Measurements from ENCODE around the gene TLE6.

TLE6 gene

DNA sequence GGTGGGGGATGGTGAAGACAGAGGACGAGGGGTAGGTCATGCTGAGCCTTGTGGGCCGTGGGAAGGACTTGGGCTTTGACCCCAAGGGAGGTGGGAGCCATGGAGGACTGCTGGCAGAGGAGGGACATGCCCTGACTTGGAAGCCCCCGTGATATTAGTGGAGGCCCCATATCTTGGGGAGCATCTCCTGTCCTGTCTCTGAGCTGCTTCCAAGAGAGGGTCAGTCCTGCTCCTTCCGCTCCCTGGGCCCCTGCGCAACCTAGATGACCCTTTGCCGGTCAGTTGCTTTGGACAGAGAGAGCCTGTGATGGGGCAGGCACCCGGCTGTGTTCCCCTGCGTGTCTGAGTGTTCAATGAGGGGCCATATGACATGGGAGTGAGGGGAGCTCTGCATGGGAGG lies 5.2 kb downstream of the TLE6 start:
- TF ChIP-seq, protein P1, sequence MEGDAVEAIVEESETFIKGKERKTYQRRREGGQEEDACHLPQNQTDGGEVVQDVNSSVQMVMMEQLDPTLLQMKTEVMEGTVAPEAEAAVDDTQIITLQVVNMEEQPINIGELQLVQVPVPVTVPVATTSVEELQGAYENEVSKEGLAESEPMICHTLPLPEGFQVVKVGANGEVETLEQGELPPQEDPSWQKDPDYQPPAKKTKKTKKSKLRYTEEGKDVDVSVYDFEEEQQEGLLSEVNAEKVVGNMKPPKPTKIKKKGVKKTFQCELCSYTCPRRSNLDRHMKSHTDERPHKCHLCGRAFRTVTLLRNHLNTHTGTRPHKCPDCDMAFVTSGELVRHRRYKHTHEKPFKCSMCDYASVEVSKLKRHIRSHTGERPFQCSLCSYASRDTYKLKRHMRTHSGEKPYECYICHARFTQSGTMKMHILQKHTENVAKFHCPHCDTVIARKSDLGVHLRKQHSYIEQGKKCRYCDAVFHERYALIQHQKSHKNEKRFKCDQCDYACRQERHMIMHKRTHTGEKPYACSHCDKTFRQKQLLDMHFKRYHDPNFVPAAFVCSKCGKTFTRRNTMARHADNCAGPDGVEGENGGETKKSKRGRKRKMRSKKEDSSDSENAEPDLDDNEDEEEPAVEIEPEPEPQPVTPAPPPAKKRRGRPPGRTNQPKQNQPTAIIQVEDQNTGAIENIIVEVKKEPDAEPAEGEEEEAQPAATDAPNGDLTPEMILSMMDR (IDR thresholded peaks at IDR 0.05; ENCODE audit: low read depth, low read length, missing control alignments) = no peak
- no peak overlapping the region for H3K4me3 ChIP-seq (ENCODE audit: low read depth, low read length)
- DNase-seq (ENCODE audit: low read depth) = no peak

DNA sequence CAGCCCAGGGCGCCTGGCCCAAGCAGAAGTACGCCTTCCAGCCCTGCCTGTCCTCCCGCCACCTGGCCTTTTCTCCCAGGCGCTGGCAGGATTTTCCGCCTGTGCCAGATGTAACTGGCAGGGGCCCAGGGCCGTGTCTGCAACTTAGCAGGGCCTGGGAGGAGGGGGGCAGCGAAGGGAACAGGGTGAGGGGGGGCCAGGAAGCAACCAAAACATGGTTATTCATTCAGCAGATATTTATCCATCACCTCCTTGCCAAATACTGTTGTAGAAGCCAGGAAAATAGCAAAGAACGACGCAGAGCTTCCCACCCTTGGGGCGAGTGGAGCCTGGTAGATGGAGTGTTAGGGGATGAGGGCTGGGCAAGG lies 5.6 kb downstream of the TLE6 start:
- TF ChIP-seq, protein P1 (IDR thresholded peaks at IDR 0.05; ENCODE audit: low read depth, low read length, missing control alignments) = no peak
- no peak overlapping the region for H3K4me3 ChIP-seq (ENCODE audit: low read depth, low read length)
- DNase-seq (ENCODE audit: low read depth) = no peak

DNA sequence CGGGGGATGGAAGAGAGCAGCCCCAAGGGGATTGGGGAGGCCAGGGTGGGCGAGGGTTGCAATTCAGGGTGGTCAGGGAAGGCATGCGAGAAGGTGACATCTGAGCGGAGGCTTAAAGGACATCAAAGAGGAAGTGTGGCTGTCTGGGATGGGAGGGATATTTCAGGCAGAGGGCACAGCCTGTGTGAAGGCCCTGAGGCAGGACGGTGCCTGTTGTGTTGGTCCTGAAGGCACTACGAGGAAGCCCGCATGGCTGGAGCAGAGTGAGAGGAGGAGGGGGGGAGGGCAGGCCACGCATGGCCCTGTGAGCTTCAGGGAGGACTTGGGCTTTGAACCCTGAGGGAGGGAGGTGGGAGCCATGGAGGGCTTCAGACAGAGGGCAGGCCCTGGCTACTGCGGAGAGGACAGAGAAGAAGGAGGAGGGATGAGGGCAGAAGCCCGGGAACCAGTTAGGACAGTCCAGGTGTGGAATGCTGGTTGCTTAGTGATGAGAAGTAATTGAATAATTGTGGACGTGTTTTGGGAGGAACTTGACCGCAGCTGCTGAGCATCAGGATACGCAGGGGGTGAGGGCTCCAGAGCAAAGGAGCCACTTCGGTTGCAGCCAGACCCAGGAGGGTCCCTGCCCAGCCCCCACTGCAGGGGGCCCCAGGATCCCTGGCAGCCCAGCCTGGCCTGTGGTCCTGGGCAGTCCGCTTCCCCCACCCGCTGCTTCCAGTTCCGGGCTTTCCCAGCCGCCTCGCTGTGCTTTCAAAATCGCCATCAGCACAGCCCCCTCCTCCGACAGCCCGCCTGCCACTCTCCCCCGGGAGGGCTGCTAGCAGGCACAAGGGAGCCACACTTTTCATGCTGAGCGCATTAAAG lies 6.2 kb downstream of the TLE6 start:
- DNase-seq (ENCODE audit: low read depth) = no peak
- TF ChIP-seq, protein P1 (IDR thresholded peaks at IDR 0.05; ENCODE audit: low read depth, low read length, missing control alignments) = no peak
- H3K4me3 ChIP-seq (ENCODE audit: low read depth, low read length) = no peak overlapping the region

DNA sequence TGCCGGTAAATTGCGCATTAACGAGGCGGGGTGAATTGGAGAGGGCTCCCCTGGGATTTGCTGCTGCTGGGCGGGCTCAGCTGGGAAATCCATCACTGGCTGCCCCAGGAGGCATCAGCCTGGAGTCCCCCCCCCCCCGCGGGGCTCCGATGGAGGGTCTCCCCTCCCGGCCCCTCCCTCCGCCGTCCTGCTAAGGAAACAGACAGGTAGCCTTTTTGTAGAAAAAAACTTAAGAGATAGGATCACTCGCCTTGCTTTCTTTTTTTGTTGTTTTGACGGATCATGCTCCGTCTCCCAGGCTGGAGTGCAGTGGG lies 6.8 kb downstream of the TLE6 start:
- H3K4me3 ChIP-seq (ENCODE audit: low read depth, low read length) = no peak overlapping the region
- TF ChIP-seq, protein P1 (IDR thresholded peaks at IDR 0.05; ENCODE audit: low read depth, low read length, missing control alignments) = no peak
- no peak for DNase-seq (ENCODE audit: low read depth)

DNA sequence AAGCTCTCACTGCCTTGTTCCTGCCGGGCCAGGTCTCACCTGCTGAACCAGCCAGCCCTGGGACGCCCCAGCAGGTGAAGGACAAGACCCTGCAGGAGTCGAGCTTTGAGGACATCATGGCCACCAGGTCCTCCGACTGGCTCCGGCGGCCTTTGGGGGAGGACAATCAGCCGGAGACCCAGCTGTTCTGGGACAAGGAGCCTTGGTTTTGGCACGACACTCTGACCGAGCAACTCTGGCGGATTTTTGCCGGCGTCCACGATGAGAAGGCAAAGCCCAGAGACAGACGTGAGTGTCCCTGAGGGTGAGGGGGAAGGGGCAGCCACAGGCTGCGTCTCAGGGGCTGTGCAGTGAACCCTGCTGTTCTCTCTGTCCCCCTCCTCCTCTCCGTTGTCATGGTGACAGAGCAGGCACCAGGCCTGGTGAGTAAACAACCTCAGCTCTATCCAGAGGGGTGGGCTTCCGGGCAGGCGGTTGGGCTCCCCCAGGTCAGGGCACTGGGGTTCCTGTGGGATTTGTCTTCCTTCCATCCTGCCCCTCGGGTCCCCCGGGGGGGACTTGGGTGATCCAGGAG lies 9.7 kb downstream of the TLE6 start:
- DNase-seq (ENCODE audit: low read depth) = no peak
- no peak overlapping the region for H3K4me3 ChIP-seq (ENCODE audit: low read depth, low read length)
- TF ChIP-seq, protein P1 (IDR thresholded peaks at IDR 0.05; ENCODE audit: low read depth, low read length, missing control alignments) = no peak

DNA sequence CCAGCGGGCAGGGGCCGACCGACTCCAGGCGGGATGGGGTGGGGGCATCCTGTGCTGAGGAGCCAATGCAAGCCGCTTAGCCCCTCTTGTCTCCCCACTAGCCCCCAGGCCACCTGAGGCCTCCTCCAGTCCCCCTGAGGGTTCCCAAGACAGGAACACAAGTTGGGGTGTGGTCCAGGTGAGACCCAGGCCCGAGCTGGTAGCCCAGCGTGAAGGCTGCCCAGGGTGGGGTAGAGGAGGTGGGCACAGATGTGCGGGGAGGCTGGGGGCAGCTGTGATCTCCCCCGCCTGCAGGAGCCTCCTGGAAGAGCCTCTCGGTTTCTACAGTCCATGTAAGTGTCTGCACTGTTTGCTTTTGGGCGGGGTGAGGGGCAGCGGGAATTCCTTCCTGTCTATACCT lies 10.4 kb downstream of the TLE6 start:
- DNase-seq (ENCODE audit: low read depth) = no peak
- TF ChIP-seq, protein P1 (IDR thresholded peaks at IDR 0.05; ENCODE audit: low read depth, low read length, missing control alignments) = no peak
- no peak overlapping the region for H3K4me3 ChIP-seq (ENCODE audit: low read depth, low read length)

DNA sequence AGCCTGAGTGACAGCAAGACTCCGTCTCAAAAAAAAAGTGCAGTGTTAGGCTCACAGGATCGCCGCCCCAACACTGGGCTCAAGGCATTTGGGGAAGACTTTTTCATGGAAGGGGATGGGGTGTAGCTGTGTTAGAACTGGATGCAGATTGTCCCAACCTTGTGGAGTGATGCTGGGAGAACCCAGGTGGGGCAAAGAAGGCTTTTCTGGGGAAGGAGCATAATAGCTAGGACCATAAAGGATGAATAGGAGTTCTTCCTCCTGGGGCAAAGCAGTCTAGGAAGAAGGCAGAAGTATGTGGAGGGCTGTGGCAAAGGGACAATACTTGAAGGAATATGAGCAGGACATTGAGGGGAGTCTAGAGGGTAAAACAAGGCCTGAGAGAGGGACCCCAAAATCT lies 11.2 kb downstream of the TLE6 start:
- no peak for DNase-seq (ENCODE audit: low read depth)
- no peak overlapping the region for H3K4me3 ChIP-seq (ENCODE audit: low read depth, low read length)
- TF ChIP-seq, protein P1 (IDR thresholded peaks at IDR 0.05; ENCODE audit: low read depth, low read length, missing control alignments) = no peak

Measured in GM12864 (cell line).